HEK293T (cell line): ENCODE measurements around the gene COL23A1.

Source experiments
- FOXK2 ChIP-seq: fragments of 450-650 bp; IDR thresholded peaks from 2 replicates; pipeline ENCODE4 v1.6.1; 2016; ENCODE audit warnings: mild to moderate bottlenecking
- PKNOX1 ChIP-seq: fragments of 450-650 bp; IDR thresholded peaks from 2 replicates; pipeline ENCODE4 v1.6.1; 2016
- SP1 ChIP-seq: fragments of 450-650 bp; IDR thresholded peaks from 2 replicates; pipeline ENCODE4 v1.6.1; 2017

GRCh38 chr5:178540526-178540925, 49.7 kb downstream of the COL23A1 start:
- no peak for TF ChIP-seq SP1
- TF ChIP-seq FOXK2: no peak
- TF ChIP-seq PKNOX1: no peak
